Psoas muscle (tissue), 8 donors: ENCODE data around the gene FAM76B. TPM values are rescaled to one million over a fixed set of nuclear protein-coding genes. Genes with fewer than 3 reads are reported as not detected.
A peak's percentile ranks its signal among the peaks of the same experiment; 100 is the strongest.

ENCODE experiments used
- ATAC-seq, 4 donors: fragments of 200-7000 bp; cut with Tn5 transposase; one replicate each; pipeline ENCODE4 v1.9.1; 2020; ENCODE audit warnings: moderate library complexity in 3 of 4, mild to moderate bottlenecking in 2 of 4
- DNase-seq, 2 donors: peaks; one replicate each; pipeline ENCODE4 v3.0.0-alpha.2; 2020
- H3K27ac ChIP-seq: fragments of 200-600 bp; one replicate; pipeline ENCODE4 v1.8.0; 2022
- H3K27me3 ChIP-seq, 3 donors: fragments of 200-600 bp in 1 of 3; one replicate each; pipeline versions ENCODE4 v1.6.1 to v1.8.0; 2013 to 2022; ENCODE audit warnings: low read length in 2 of 3, mild to moderate bottlenecking in 2 of 3, moderate library complexity in 1 of 3; ENCODE audit not compliant: insufficient read depth in 3 of 3
- H3K36me3 ChIP-seq, 2 donors: fragments of 200-600 bp in 1 of 2; one replicate each; pipeline versions ENCODE4 v1.6.1 to v1.8.0; 2013 to 2022; ENCODE audit warnings: low read depth in 1 of 2, mild to moderate bottlenecking in 1 of 2, moderate library complexity in 1 of 2; ENCODE audit not compliant: insufficient read depth in 1 of 2
- H3K4me1 ChIP-seq: fragments of 200-600 bp; one replicate; pipeline ENCODE4 v1.8.0; 2022
- H3K4me3 ChIP-seq: fragments of 200-600 bp; one replicate; pipeline ENCODE4 v1.8.0; 2022; ENCODE audit warnings: mild to moderate bottlenecking
- H3K9me3 ChIP-seq: fragments of 200-600 bp; one replicate; pipeline ENCODE4 v1.8.0; 2022
- WGBS, 3 donors: extraction: QIAGEN DNeasy Blood & Tissue Kit; methylation state at CpG; one replicate each; pipeline versions ENCODE4 v1.1.6 to v1.1.7; 2013; 5-methylcytosine and 5-hydroxymethylcytosine counted together
- intact Hi-C, 2 donors: fragments of 100-400 bp; cut with DNase I; formaldehyde crosslinking; loops; one replicate each; pipeline versions ENCODE4 v1.11.0 to v1.14.2; 2022
- polyA plus RNA-seq, 3 donors: library from polyadenylated mRNA; stranded (reverse); fragments of 200-250 nt; gene quantifications; one replicate each; pipeline ENCODE4 v1.2.3, GENCODE V29; 2013
- total RNA-seq, 4 donors: library from RNA; stranded (reverse); fragmentation: NEBNext Ultra II Directional in 2 of 4; extraction: Animal tissue kit (Norgen Biotek cat#: 25700) in 2 of 4; gene quantifications; one replicate each; pipeline versions ENCODE4 v1.2.1 to v1.2.4, GENCODE V29; 2021 to 2023
- TF ChIP-seq, protein P1 (sequence below): fragments of 200-600 bp; IDR thresholded peaks from one replicate; pipeline ENCODE4 v1.8.0; 2022; ENCODE audit warnings: antibody characterized with exemption
- donor health status: healthy with polysubstance abuse.
- donor health status: DM: no; HTN: no; CAD: no; lungs with moderate emphysema.
- donor health status: Bipolar disorder and iron deficiency.
- donor health status: healthy.
- donor health status: DM: yes; HTN: yes; CAD: no.
- donor health status: DM: no; HTN: no; CAD: no.
- donor health status: DM: no; HTN: no; CAD: no.
- donor health status: DM: yes; HTN: yes; CAD: no.

Gene FAM76B
- total and polyA plus RNA-seq, 7 donors = 4.0 to 9.4 (median 5.9) TPM

DNA sequence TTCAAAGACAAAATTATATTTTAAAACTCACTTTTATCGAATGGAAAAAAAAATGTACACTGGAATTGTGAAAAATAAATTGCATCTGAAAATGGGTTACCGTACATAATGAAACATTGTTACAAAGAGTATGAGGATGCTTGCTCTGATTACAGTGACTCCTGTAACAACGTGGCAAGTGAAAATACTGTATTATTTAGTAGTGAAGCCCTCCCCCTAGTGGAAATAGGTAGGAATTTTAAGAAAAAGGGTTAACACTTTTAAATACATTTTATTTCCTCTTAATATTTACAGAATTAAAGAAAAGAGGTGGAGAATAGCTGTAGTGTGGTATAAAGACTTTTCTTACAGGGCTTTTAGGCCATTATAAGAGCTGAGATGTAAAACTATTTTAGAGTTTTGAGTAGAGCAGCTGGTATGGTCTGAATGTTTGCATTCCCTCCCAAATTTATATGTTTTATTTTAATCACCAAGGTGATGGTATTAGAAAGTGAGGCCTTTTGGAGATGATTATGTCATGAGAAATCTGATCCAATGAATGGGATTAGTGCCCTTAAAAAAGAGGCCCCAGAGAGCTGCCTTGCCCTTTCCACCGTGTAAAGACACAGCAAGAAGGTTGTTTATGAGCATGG is 25.2 kb downstream of the FAM76B start:
- intact Hi-C loops = loop anchor here (1.0 to 10.0 kb wide), 3 partner anchors 610 to 700 kb away; partner anchors contain the start of gene SRSF8 (in 1 of the 2)
- WGBS, 3 donors = 7 to 13% (median 11%) methylated on average over 4 of the region's 4 CpGs
- Histone ChIP-seq H3K27me3 (peaks cover 0 to 2% (median 0%) of the 10 kb centered on the region in 3 donors), H3K9me3 (no peaks in the 10 kb centered on the region), H3K4me1 (no peaks in the 10 kb centered on the region), H3K36me3 (peaks cover 0 to 9% of the 10 kb centered on the region in 2 donors), H3K4me3 (no peak overlapping the region), H3K27ac (no peak overlapping the region)
- DNase-seq = no peak
- ATAC-seq = peak in 3 of 4 donors; percentile 42 to 72 (median 51)
- TF ChIP-seq, protein P1, sequence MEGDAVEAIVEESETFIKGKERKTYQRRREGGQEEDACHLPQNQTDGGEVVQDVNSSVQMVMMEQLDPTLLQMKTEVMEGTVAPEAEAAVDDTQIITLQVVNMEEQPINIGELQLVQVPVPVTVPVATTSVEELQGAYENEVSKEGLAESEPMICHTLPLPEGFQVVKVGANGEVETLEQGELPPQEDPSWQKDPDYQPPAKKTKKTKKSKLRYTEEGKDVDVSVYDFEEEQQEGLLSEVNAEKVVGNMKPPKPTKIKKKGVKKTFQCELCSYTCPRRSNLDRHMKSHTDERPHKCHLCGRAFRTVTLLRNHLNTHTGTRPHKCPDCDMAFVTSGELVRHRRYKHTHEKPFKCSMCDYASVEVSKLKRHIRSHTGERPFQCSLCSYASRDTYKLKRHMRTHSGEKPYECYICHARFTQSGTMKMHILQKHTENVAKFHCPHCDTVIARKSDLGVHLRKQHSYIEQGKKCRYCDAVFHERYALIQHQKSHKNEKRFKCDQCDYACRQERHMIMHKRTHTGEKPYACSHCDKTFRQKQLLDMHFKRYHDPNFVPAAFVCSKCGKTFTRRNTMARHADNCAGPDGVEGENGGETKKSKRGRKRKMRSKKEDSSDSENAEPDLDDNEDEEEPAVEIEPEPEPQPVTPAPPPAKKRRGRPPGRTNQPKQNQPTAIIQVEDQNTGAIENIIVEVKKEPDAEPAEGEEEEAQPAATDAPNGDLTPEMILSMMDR = peak; percentile 69

DNA sequence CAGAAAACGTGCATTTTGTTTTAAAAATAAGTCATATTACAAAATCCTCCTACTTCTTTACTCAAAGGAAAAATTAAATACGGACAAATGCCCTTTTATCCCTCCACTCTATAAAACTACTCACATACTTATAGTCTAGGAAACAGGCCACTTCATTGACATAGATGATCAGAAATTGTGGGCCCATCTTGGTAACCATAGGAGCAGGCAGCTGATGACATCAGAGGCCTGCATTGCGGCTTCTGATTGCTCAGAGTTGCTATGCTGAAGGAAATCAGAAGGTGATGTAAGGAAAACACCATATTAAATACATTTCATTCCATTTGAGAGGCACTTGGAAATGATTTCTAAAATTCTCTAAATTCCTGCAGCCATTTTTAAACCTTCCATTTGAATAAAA is 27.0 kb downstream of the FAM76B start:
- H3K36me3 ChIP-seq = no peaks in the 10 kb centered on the region
- no peak for DNase-seq
- no peak for ATAC-seq
- TF ChIP-seq, protein P1 = no peak
- no peak overlapping the region for H3K4me3 ChIP-seq
- peaks cover 0 to 2% (median 0%) of the 10 kb centered on the region in 3 donors for H3K27me3 ChIP-seq
- H3K4me1 ChIP-seq = no peaks in the 10 kb centered on the region
- intact Hi-C loops = loop anchor here (5.0 to 10.0 kb wide), 2 partner anchors 610 to 698 kb away; partner anchors contain the start of gene SRSF8 (in 1 of the 2)
- H3K27ac ChIP-seq = no peak overlapping the region
- 90 to 94% (median 92%) methylated on average over 3 of the region's 3 CpGs for WGBS, 3 donors
- no peaks in the 10 kb centered on the region for H3K9me3 ChIP-seq

DNA sequence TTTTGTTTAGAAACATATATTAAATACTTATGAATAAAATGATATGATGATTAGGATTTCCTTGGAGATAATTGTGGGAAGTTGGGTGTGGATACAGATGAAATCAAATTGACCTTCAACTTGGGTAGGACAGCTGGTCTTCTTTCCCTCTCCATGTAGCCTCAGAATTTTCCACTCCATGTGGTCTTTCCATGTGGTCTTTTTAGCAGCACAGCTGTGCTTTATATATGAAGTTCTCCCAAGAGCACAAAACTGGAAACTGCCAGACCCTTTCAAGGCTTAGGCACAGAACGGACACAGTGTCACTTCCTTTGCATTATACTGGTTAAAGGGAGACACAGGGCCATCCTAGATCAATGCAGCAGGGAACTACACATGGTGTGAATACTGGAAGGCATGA is 28.6 kb downstream of the FAM76B start:
- peaks cover 0 to 2% (median 0%) of the 10 kb centered on the region in 3 donors for H3K27me3 ChIP-seq
- H3K36me3 ChIP-seq = no peaks in the 10 kb centered on the region
- no peaks in the 10 kb centered on the region for H3K4me1 ChIP-seq
- ATAC-seq (no peak), DNase-seq (no peak)
- H3K27ac ChIP-seq = no peak overlapping the region
- intact Hi-C loops = loop anchor here (5.0 to 10.0 kb wide), 2 partner anchors 609 to 696 kb away; partner anchors contain the start of gene SRSF8 (in 1 of the 2)
- H3K4me3 ChIP-seq = no peak overlapping the region
- TF ChIP-seq, protein P1 = no peak
- 47 to 69% (median 58%) methylated on average over 1 of the region's 1 CpG for WGBS, 3 donors
- H3K9me3 ChIP-seq = no peaks in the 10 kb centered on the region

DNA sequence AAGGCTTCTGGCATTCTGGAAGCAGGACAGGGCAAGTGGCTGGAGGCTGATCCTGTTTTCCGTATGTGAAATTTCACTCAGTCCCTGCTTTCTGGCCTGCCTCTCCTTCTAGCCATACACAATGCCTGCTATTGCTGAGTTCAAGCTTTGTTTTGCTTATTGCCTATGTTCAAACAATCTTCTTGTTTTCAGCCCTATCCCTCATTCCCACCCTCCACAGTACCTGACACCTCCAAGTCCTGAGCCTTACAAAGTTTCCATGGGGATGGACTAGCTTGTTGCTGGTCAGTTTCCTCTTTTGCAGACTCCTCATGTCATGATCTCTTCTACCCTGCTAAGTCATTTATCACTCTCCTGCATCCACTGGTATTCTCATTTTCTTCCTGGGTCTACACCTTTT is 38.1 kb downstream of the FAM76B start:
- no peaks in the 10 kb centered on the region for H3K4me1 ChIP-seq
- H3K9me3 ChIP-seq = no peaks in the 10 kb centered on the region

More for the DNA sequence above, 38.1 kb downstream of the FAM76B start:
- Histone ChIP-seq H3K36me3 (no peaks in the 10 kb centered on the region), H3K27ac (no peak overlapping the region), H3K4me3 (no peak overlapping the region), H3K27me3 (no peaks in the 10 kb centered on the region)
- DNase-seq = no peak
- WGBS, 3 donors = 73 to 86% (median 84%) methylated on average over 1 of the region's 1 CpG
- TF ChIP-seq, protein P1 = no peak
- intact Hi-C loops = no loop called here
- ATAC-seq = no peak
